Chondrocyte (in vitro differentiated cells): ENCODE measurements around the gene INTS1. TPM values are rescaled to one million over a fixed set of nuclear protein-coding genes. Genes with fewer than 3 reads are reported as not detected.

ENCODE experiments used
- DNase-seq: peaks from one replicate; pipeline ENCODE4 v3.0.0; 2021; ENCODE audit warnings: mixed read lengths, low spot score
- H3K27ac Mint-ChIP-seq: one replicate; pipeline ENCODE4 v1.8.0; 2021; ENCODE audit warnings: mild to moderate bottlenecking, moderate library complexity, mixed read lengths; ENCODE audit not compliant: unreplicated experiment
- H3K27me3 Mint-ChIP-seq: 2 replicates; pipeline ENCODE4 v1.8.0; 2021; ENCODE audit warnings: low read depth, mixed read lengths
- H3K36me3 Mint-ChIP-seq: 2 replicates; pipeline ENCODE4 v1.8.0; 2021; ENCODE audit warnings: low read depth, mixed read lengths
- H3K4me1 Mint-ChIP-seq: 2 replicates; pipeline ENCODE4 v1.8.0; 2021; ENCODE audit warnings: low read depth, mild to moderate bottlenecking, mixed read lengths
- H3K4me3 Mint-ChIP-seq: one replicate; pipeline ENCODE4 v1.8.0; 2021; ENCODE audit warnings: mild to moderate bottlenecking, moderate library complexity, mixed read lengths; ENCODE audit not compliant: unreplicated experiment
- H3K9me3 Mint-ChIP-seq: 2 replicates; pipeline ENCODE4 v1.8.0; 2021; ENCODE audit warnings: low read depth, mixed read lengths
- total RNA-seq: library from RNA; stranded (reverse); gene quantifications from 3 replicates; pipeline ENCODE4 v1.2.1, GENCODE V29; 2021
- TF ChIP-seq, protein P1 (sequence below): fragments of 200-600 bp; sonication (generic); IDR thresholded peaks from 2 replicates; pipeline ENCODE4 v1.5.0; 2021; ENCODE audit warnings: antibody characterized with exemption, mild to moderate bottlenecking, moderate library complexity

Gene INTS1
- total RNA-seq, 1 donor from 2014 or later, result 80.4 TPM

DNA sequence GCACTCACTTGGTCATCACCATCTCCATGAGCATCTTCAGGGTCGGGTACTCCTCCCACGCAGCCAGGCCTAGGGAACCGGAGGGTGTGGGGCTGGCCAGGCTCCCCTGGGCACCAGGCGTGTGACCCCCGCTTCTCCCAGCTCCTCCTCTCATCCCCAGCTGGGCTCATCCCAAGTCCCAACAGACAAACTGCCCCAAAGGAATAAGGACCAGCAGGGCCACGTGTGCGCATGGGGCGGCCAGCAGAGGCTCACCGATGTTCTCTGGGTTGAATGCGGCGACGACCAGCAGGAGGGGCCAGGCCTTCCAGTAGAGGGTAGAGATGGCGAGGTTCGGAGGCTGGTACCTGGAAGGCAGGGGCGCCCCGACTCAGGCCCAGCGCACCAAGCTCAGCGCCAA is 14.9 kb downstream of the INTS1 start:
- DNase-seq, result no peak
- H3K4me3 Mint-ChIP-seq, result no peak overlapping the region
- no peaks in the 10 kb centered on the region for H3K27me3 Mint-ChIP-seq
- no peak overlapping the region for H3K27ac Mint-ChIP-seq
- peaks cover 34% of the 10 kb centered on the region for H3K36me3 Mint-ChIP-seq
- H3K9me3 Mint-ChIP-seq, result no peaks in the 10 kb centered on the region
- TF ChIP-seq, protein P1, sequence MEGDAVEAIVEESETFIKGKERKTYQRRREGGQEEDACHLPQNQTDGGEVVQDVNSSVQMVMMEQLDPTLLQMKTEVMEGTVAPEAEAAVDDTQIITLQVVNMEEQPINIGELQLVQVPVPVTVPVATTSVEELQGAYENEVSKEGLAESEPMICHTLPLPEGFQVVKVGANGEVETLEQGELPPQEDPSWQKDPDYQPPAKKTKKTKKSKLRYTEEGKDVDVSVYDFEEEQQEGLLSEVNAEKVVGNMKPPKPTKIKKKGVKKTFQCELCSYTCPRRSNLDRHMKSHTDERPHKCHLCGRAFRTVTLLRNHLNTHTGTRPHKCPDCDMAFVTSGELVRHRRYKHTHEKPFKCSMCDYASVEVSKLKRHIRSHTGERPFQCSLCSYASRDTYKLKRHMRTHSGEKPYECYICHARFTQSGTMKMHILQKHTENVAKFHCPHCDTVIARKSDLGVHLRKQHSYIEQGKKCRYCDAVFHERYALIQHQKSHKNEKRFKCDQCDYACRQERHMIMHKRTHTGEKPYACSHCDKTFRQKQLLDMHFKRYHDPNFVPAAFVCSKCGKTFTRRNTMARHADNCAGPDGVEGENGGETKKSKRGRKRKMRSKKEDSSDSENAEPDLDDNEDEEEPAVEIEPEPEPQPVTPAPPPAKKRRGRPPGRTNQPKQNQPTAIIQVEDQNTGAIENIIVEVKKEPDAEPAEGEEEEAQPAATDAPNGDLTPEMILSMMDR, result no peak
- H3K4me1 Mint-ChIP-seq, result no peaks in the 10 kb centered on the region

DNA sequence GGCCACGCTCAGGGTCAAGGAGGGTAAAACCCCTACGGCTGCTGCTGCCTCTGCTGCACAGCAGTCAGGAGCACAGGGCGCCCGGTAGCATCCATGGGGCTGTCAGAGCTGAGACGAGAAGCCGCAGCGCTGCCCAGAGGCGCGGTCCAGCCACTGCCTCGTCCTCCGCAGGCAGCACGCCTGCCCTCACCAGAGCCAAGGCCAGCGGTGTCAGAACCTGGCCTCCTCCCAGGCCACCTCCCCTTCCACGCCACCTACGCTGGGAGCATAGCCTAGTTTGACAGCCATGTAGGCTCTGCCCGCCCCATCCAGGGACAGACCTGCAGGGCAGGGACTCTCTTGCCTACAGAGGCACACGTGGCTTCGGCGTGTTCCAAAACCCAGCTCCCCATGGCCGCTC is 16.2 kb downstream of the INTS1 start:
- no peaks in the 10 kb centered on the region for H3K27me3 Mint-ChIP-seq
- TF ChIP-seq, protein P1, result no peak
- no peak for DNase-seq
- H3K4me1 Mint-ChIP-seq, result no peaks in the 10 kb centered on the region
- no peak overlapping the region for H3K27ac Mint-ChIP-seq
- H3K36me3 Mint-ChIP-seq, result peaks cover 35% of the 10 kb centered on the region
- no peaks in the 10 kb centered on the region for H3K9me3 Mint-ChIP-seq
- H3K4me3 Mint-ChIP-seq, result no peak overlapping the region

DNA sequence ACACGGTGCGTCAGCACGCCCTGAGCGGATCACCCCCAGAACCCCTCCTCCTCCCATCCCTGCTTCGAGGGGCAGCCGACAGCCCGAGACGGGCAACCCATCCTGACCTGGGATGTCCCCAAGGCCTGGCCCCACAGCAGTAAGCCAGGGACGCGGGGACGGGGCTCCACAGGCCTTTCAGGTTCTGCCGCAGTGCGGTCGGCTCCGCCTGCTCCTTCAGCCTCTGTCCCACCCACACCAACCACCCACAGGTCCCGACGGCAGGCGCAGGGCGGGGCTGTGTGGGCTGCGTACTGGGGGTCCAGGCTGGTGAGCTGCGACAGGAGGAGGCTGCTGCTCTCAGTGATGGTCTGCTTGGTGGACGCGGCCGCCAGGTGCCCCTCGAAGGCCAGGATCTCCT is 16.7 kb downstream of the INTS1 start:
- no peaks in the 10 kb centered on the region for H3K4me1 Mint-ChIP-seq
- TF ChIP-seq, protein P1, result no peak
- DNase-seq, result no peak
- peaks cover 34% of the 10 kb centered on the region for H3K36me3 Mint-ChIP-seq
- no peak overlapping the region for H3K27ac Mint-ChIP-seq
- no peaks in the 10 kb centered on the region for H3K9me3 Mint-ChIP-seq
- no peaks in the 10 kb centered on the region for H3K27me3 Mint-ChIP-seq
- no peak overlapping the region for H3K4me3 Mint-ChIP-seq

DNA sequence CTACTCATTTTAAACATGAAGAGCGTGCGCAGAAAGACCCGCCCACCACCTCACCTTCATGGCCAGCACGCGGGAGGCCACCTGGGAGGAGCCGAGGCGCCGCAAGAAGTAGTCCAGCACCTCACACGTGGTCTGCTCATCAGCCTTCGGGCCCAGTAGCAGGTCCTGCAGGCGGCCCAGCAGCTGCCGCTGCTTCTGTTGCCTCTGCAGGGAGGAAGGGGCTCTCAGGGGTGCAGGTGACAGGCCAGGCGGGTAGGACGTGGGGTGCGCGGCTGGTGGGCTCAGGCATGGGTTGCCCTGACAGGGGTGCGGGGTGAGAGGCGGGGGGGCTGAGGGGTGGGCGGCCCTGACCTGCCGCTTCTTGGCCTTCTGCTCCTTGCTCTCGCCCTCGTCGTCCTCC is 17.6 kb downstream of the INTS1 start:
- peaks cover 30% of the 10 kb centered on the region for H3K36me3 Mint-ChIP-seq
- DNase-seq, result no peak
- H3K9me3 Mint-ChIP-seq, result no peaks in the 10 kb centered on the region
- no peak overlapping the region for H3K27ac Mint-ChIP-seq
- TF ChIP-seq, protein P1, result no peak
- H3K27me3 Mint-ChIP-seq, result no peaks in the 10 kb centered on the region
- H3K4me1 Mint-ChIP-seq, result no peaks in the 10 kb centered on the region
- no peak overlapping the region for H3K4me3 Mint-ChIP-seq

DNA sequence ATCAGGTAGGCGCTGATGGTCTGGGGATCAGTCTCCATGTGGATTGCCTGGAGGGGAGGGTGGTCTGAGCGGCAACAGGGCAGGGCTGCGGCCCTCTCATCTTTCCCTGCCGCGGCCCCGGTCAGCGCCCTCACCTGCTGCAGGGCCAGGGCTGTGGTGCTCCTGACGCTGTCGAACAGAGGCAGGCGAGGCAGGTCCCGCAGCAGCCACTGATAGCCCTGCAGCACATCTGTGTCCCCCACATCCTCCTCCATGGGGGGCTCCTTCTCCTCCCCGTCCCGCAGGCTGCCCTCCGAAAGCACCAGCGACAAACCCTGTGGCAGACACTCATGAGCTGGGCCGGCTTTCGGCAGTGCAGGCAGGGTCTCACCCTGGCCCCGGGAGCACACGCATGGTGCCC is 19.0 kb downstream of the INTS1 start:
- no peaks in the 10 kb centered on the region for H3K9me3 Mint-ChIP-seq
- no peak for DNase-seq
- no peaks in the 10 kb centered on the region for H3K4me1 Mint-ChIP-seq
- no peaks in the 10 kb centered on the region for H3K27me3 Mint-ChIP-seq
- no peak overlapping the region for H3K27ac Mint-ChIP-seq
- H3K4me3 Mint-ChIP-seq, result no peak overlapping the region
- H3K36me3 Mint-ChIP-seq, result peaks cover 22% of the 10 kb centered on the region
- TF ChIP-seq, protein P1, result no peak
